DOHH2 (cell line): ENCODE measurements around the gene RNASE3.
"Not testable (repeated sequence)": the region's sequence is repeated elsewhere in the genome, so short reads cannot be mapped to it uniquely, and the experiment has no call there.

Source experiments
- H3F3A ChIP-seq: fragments of 200-600 bp; sonication (generic), shearing (Covaris generic); 2 replicates; pipeline ENCODE4 v1.6.0; 2016; ENCODE audit warnings: antibody characterized with exemption, mild to moderate bottlenecking; ENCODE audit not compliant: control insufficient read depth, insufficient read depth
- H3K27ac ChIP-seq: fragments of 200-600 bp; sonication (generic); 2 replicates; pipeline ENCODE4 v1.5.1; 2014; ENCODE audit warnings: low read depth, mild to moderate bottlenecking, low read length, moderate library complexity
- H3K27me3 ChIP-seq: fragments of 200-600 bp; sonication (generic); 2 replicates; pipeline ENCODE4 v1.6.1; 2014; ENCODE audit warnings: mild to moderate bottlenecking, low read length, mixed read lengths; ENCODE audit not compliant: control insufficient read depth
- H3K36me3 ChIP-seq: fragments of 200-600 bp; sonication (generic); 2 replicates; pipeline ENCODE4 v1.6.1; 2014; ENCODE audit warnings: mild to moderate bottlenecking, low read length, moderate library complexity, mixed read lengths; ENCODE audit not compliant: control insufficient read depth
- H3K4me1 ChIP-seq: fragments of 200-600 bp; sonication (generic); 2 replicates; pipeline ENCODE4 v1.6.1; 2014; ENCODE audit warnings: mild to moderate bottlenecking, low read length, mixed read lengths; ENCODE audit not compliant: control insufficient read depth
- H3K4me2 ChIP-seq: fragments of 200-600 bp; sonication (generic); 2 replicates; pipeline ENCODE4 v1.6.0; 2014; ENCODE audit warnings: mild to moderate bottlenecking, low read length, moderate library complexity
- H3K4me3 ChIP-seq: fragments of 200-600 bp; sonication (generic); 2 replicates; pipeline ENCODE4 v1.5.1; 2014; ENCODE audit warnings: mild to moderate bottlenecking, low read length, mixed read lengths
- H3K79me2 ChIP-seq: fragments of 200-600 bp; sonication (generic); 2 replicates; pipeline ENCODE4 v1.6.1; 2014; ENCODE audit warnings: mild to moderate bottlenecking, low read length, mixed read lengths; ENCODE audit not compliant: control insufficient read depth
- H3K9me2 ChIP-seq: fragments of 200-600 bp; sonication (generic); replicated peaks from 2 replicates; pipeline ENCODE4 v1.6.1; 2014; ENCODE audit warnings: mild to moderate bottlenecking, low read length, mixed read lengths; ENCODE audit not compliant: control insufficient read depth
- H3K9me3 ChIP-seq: fragments of 200-600 bp; sonication (generic); 2 replicates; pipeline ENCODE4 v1.6.1; 2014; ENCODE audit warnings: antibody characterized with exemption, low read length, mixed read lengths; ENCODE audit not compliant: control insufficient read depth, insufficient read depth
- H4K20me1 ChIP-seq: fragments of 200-600 bp; sonication (generic); 2 replicates; pipeline ENCODE4 v1.6.0; 2014; ENCODE audit warnings: low read depth, mild to moderate bottlenecking, antibody characterized with exemption, low read length, moderate library complexity; ENCODE audit not compliant: control insufficient read depth, insufficient read depth
- EZH2phosphoT487 ChIP-seq: fragments of 200-600 bp; sonication (generic); IDR thresholded peaks from 2 replicates; pipeline ENCODE4 v1.6.1; 2017; ENCODE audit warnings: borderline replicate concordance, mild to moderate bottlenecking, antibody characterized with exemption, low read length, moderate library complexity, mixed read lengths
- TF ChIP-seq, protein P1 (sequence below): fragments of 200-600 bp; sonication (generic); IDR thresholded peaks from one replicate; pipeline ENCODE4 v1.5.1; 2014; ENCODE audit warnings: antibody characterized with exemption, mild to moderate bottlenecking, low read depth, low read length; ENCODE audit not compliant: poor library complexity, severe bottlenecking

The RNASE3 gene

DNA sequence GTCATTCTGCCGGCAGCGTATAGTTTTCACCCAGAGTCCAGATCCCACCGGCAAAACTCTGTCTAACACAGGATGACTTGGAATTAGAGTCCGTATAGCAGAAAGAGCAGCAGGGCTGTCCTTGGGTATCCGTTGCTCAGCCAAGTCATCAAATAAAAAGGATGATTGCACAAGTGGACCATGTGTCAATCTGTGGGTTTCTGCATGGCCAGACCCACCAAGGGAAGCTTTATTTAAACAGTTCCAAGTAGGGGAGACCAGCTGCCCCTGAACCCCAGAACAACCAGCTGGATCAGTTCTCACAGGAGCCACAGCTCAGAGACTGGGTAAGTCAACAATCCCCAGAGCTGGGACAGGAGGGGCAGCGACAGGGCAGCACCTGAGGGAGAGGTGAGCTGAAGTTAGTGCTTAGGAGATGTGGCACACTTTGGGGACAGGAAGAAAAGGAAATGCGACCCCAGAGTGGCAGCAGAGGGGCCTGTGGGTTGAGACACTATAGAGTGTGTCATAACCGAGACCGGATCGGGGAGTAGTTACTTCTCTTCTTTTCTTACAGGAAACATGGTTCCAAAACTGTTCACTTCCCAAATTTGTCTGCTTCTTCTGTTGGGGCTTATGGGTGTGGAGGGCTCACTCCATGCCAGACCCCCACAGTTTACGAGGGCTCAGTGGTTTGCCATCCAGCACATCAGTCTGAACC is at the start of gene RNASE3:
Gene RNASE3 (plus strand): TSS at position 260 of the 700 bp plus-strand sequence. CDS start 302 bp downstream, at position 562.
- not testable (repeated sequence) for H3K4me1 ChIP-seq, H4K20me1 ChIP-seq, H3K9me3 ChIP-seq, H3K27me3 ChIP-seq, H3F3A ChIP-seq, H3K27ac ChIP-seq, H3K9me2 ChIP-seq, H3K36me3 ChIP-seq, H3K4me2 ChIP-seq, H3K79me2 ChIP-seq, H3K4me3 ChIP-seq

DNA sequence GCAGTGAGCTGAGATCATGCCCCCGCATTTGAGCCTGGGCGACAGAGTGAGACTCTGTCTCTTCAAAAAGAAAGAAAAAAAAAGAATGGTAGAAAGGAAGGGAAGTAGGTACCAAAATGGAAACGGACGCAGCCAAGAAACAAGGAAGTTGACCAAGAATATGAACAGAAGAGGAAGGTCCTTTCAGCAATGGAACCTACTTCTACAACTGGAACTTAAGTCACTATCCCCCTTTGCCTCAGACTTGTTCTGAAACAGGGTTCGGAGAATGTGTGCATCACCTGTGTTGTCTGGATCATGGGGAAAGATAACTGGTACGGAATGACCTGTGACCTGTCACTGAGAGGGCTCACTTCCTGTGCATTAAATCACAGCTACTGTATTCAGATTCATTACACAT is 44.6 kb upstream of the RNASE3 start:
- Histone ChIP-seq H3K36me3 (no peaks in the 10 kb centered on the region), H3K79me2 (no peaks in the 10 kb centered on the region), H3K27ac (no peak overlapping the region), H3F3A (no peaks in the 10 kb centered on the region), H3K27me3 (peaks cover 11% of the 10 kb centered on the region; the same call in 1 of the 2 replicates), H4K20me1 (no peaks in the 10 kb centered on the region), H3K4me2 (no peak overlapping the region), H3K4me1 (no peaks in the 10 kb centered on the region), H3K9me3 (no peaks in the 10 kb centered on the region), H3K4me3 (no peak overlapping the region), H3K9me2 (no peaks in the 10 kb centered on the region)
- no peak for TF ChIP-seq EZH2phosphoT487
- TF ChIP-seq, protein P1, sequence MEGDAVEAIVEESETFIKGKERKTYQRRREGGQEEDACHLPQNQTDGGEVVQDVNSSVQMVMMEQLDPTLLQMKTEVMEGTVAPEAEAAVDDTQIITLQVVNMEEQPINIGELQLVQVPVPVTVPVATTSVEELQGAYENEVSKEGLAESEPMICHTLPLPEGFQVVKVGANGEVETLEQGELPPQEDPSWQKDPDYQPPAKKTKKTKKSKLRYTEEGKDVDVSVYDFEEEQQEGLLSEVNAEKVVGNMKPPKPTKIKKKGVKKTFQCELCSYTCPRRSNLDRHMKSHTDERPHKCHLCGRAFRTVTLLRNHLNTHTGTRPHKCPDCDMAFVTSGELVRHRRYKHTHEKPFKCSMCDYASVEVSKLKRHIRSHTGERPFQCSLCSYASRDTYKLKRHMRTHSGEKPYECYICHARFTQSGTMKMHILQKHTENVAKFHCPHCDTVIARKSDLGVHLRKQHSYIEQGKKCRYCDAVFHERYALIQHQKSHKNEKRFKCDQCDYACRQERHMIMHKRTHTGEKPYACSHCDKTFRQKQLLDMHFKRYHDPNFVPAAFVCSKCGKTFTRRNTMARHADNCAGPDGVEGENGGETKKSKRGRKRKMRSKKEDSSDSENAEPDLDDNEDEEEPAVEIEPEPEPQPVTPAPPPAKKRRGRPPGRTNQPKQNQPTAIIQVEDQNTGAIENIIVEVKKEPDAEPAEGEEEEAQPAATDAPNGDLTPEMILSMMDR, result no peak

DNA sequence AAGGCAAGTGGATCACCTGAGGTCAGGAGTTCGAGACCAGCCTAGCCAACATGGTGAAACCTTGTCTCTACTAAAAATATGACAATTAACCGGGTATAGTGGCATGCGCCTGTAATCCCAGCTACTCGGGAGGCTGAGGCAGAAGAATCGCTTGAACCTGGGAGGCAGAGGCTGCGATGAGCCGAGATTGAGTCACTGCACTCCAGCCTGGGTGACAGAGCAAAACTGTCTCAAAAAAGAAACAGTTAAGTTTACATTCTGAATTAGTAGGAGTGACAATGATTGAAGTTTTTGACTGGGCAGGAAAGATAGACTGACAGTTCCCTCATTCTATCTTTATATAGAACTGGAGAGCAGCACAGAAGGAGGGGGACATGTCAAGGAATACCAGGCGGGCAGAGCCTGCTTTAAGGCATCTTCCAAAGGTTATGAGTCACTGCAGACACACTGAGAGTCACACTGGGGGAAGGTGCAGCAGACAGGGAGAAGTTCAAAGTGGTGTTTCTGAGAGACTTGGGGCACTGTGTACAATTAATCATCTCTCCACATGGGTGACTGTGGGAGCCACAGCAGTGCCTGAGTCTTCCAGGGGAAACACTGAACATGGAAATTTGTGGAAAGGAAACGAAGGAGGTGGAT is 42.8 kb upstream of the RNASE3 start:
- Histone ChIP-seq H3K4me3 (no peak overlapping the region), H3K9me3 (no peaks in the 10 kb centered on the region), H4K20me1 (no peaks in the 10 kb centered on the region), H3K4me1 (no peaks in the 10 kb centered on the region), H3K4me2 (no peak overlapping the region), H3K9me2 (no peaks in the 10 kb centered on the region), H3K36me3 (no peaks in the 10 kb centered on the region), H3K27ac (no peak overlapping the region), H3F3A (no peaks in the 10 kb centered on the region), H3K79me2 (no peaks in the 10 kb centered on the region), H3K27me3 (peaks cover 14% of the 10 kb centered on the region; the same call in 1 of the 2 replicates)
- TF ChIP-seq, protein P1, result no peak
- TF ChIP-seq EZH2phosphoT487, result no peak

DNA sequence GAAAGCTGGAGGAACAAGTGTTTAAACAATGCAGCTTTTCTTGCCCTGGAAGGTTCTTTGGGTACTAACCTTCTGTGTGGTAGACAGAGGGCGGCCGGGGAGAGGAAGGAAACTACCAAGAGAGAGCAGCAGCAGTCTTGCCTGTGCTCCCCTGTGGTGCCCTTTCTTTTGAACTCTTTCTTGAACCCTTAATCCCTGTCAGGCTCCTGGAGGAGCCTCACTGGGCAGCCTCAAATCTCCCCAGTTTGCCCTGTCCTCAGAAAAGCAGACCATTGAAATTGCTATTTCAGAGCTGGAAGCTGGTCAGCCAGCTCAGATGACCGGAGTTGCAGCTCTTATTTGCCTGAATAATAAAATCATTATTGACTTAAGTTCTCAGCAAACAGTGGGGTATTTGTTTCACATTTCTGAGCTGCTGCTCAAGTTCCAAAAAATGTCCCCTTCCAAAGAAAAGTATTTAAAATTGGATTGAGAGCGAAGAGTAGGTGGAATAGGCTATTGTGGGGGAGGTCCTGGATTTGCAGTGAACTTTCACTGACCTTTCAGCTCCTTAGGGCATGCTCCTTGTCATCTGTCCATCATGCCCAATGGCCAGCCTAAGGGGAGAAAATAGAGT is 42.1 kb upstream of the RNASE3 start:
- Histone ChIP-seq H3K79me2 (no peaks in the 10 kb centered on the region), H3K9me3 (no peaks in the 10 kb centered on the region), H3K4me1 (no peaks in the 10 kb centered on the region), H3K4me3 (no peak overlapping the region), H3K9me2 (no peaks in the 10 kb centered on the region), H3K36me3 (no peaks in the 10 kb centered on the region), H4K20me1 (no peaks in the 10 kb centered on the region), H3K27me3 (peaks cover 18% of the 10 kb centered on the region; the same call in 1 of the 2 replicates), H3F3A (no peaks in the 10 kb centered on the region), H3K4me2 (no peak overlapping the region), H3K27ac (no peak overlapping the region)
- no peak for TF ChIP-seq EZH2phosphoT487
- TF ChIP-seq, protein P1, result no peak
